Posterior vena cava (tissue), 2 donors: ENCODE measurements around the gene ZBTB40. TPM values are rescaled to one million over a fixed set of nuclear protein-coding genes. Genes with fewer than 3 reads are reported as not detected.

ENCODE experiments used
- DNase-seq: peaks from one replicate; pipeline ENCODE4 v3.0.0-alpha.2; 2020; ENCODE audit warnings: low spot score
- intact Hi-C, 2 donors: fragments of 100-400 bp; cut with DNase I; formaldehyde crosslinking; loops; one replicate each; pipeline versions ENCODE4 v1.14.1 to v1.14.2; 2022 to 2023
- total RNA-seq, 2 donors: library from RNA; stranded (reverse); fragmentation: NEBNext Ultra II Directional; extraction: Animal tissue kit (Norgen Biotek cat#: 25700); gene quantifications; one replicate each; pipeline ENCODE4 v1.2.1, GENCODE V29; 2021
- donor health status: DM: yes; HTN: yes; CAD: no.
- donor health status: DM: yes; HTN: yes; CAD: no.

The ZBTB40 gene
- total RNA-seq, 2 donors from 2014 or later = 14.9 to 17.2 TPM

- no peak for DNase-seq
- intact Hi-C loops = no loop called here
Observed at GRCh38 chr1:22457836-22458235, 6.2 kb downstream of the ZBTB40 start.

GRCh38 chr1:22461100-22461499, 9.4 kb downstream of the ZBTB40 start:
- no peak for DNase-seq
- intact Hi-C loops = no loop called here

GRCh38 chr1:22461678-22462527, 10.3 kb downstream of the ZBTB40 start:
- no peak for DNase-seq
- intact Hi-C loops = no loop called here

GRCh38 chr1:22462928-22463327, 11.3 kb downstream of the ZBTB40 start:
- DNase-seq = no peak
- intact Hi-C loops = no loop called here

- DNase-seq = no peak
- intact Hi-C loops = no loop called here
Observed at GRCh38 chr1:22465015-22465565, 13.4 kb downstream of the ZBTB40 start.

GRCh38 chr1:22465671-22466070, 14.0 kb downstream of the ZBTB40 start:
- no peak for DNase-seq
- intact Hi-C loops = no loop called here

- intact Hi-C loops = no loop called here
- no peak for DNase-seq
Observed at GRCh38 chr1:22470227-22470626, 18.6 kb downstream of the ZBTB40 start.

- no peak for DNase-seq
- intact Hi-C loops = no loop called here
Observed at GRCh38 chr1:22471078-22471477, 19.4 kb downstream of the ZBTB40 start.

GRCh38 chr1:22471610-22472009, 20.0 kb downstream of the ZBTB40 start:
- intact Hi-C loops = no loop called here
- DNase-seq = no peak

- DNase-seq = no peak
- intact Hi-C loops = no loop called here
Observed at GRCh38 chr1:22472596-22472995, 20.9 kb downstream of the ZBTB40 start.

- no peak for DNase-seq
- intact Hi-C loops = no loop called here
Observed at GRCh38 chr1:22473952-22474351, 22.3 kb downstream of the ZBTB40 start.

- intact Hi-C loops = no loop called here
- no peak for DNase-seq
Observed at GRCh38 chr1:22476566-22476965, 24.9 kb downstream of the ZBTB40 start.

- no peak for DNase-seq
- intact Hi-C loops = loop anchor here in 1 of 2 donors (10.0 kb wide), 1 partner anchor 562 kb away; no protein-coding TSS in a partner anchor
Observed at GRCh38 chr1:22483121-22483520, 31.5 kb downstream of the ZBTB40 start.

GRCh38 chr1:22484706-22485345, 33.2 kb downstream of the ZBTB40 start:
- DNase-seq = no peak

GRCh38 chr1:22485431-22485830, 33.8 kb downstream of the ZBTB40 start:
- no peak for DNase-seq
- intact Hi-C loops = loop anchor here in 1 of 2 donors (10.0 kb wide), 1 partner anchor 559 kb away; no protein-coding TSS in a partner anchor

More at GRCh38 chr1:22484706-22485345, 33.2 kb downstream of the ZBTB40 start:
- intact Hi-C loops = loop anchor here in 1 of 2 donors (10.0 kb wide), 1 partner anchor 560 kb away; no protein-coding TSS in a partner anchor

- no peak for DNase-seq
Observed at GRCh38 chr1:22487781-22488180, 36.1 kb downstream of the ZBTB40 start.

GRCh38 chr1:22488319-22488718, 36.7 kb downstream of the ZBTB40 start:
- no peak for DNase-seq
- intact Hi-C loops = loop anchor here in 1 of 2 donors (10.0 kb wide), 1 partner anchor 556 kb away; no protein-coding TSS in a partner anchor

More at GRCh38 chr1:22487781-22488180, 36.1 kb downstream of the ZBTB40 start:
- intact Hi-C loops = loop anchor here in 1 of 2 donors (10.0 kb wide), 1 partner anchor 557 kb away; no protein-coding TSS in a partner anchor

- intact Hi-C loops = loop anchor here in 1 of 2 donors (10.0 kb wide), 1 partner anchor 556 kb away; no protein-coding TSS in a partner anchor
- DNase-seq = no peak
Observed at GRCh38 chr1:22489278-22489677, 37.6 kb downstream of the ZBTB40 start.

- intact Hi-C loops = loop anchor here in 1 of 2 donors (10.0 kb wide), 1 partner anchor 555 kb away; no protein-coding TSS in a partner anchor
- DNase-seq = no peak
Observed at GRCh38 chr1:22489823-22490222, 38.2 kb downstream of the ZBTB40 start.

- DNase-seq = no peak
- intact Hi-C loops = no loop called here
Observed at GRCh38 chr1:22490309-22490708, 38.7 kb downstream of the ZBTB40 start.
